Adrenal gland (tissue), 5 donors: ENCODE results near the gene TBL3.

Experiments
- POLR2A ChIP-seq, 2 donors: fragments of 450-650 bp; IDR thresholded peaks; one replicate each; pipeline ENCODE4 v1.6.1; 2017; ENCODE audit warnings: antibody characterized with exemption in 2 of 2, mild to moderate bottlenecking in 2 of 2, moderate library complexity in 1 of 2
- TF ChIP-seq, protein P1 (sequence below), 6 experiments: fragments of 450-650 bp in 4 of 6; fragments of 200-600 bp in 2 of 6; sonication (generic) in 1 of 6; IDR thresholded peaks; 1 replicate in 5 of 6; 2 replicates in 1 of 6; pipeline versions ENCODE4 v1.5.1 to v1.8.0; 2016 to 2021; ENCODE audit warnings: antibody characterized with exemption in 6 of 6, mild to moderate bottlenecking in 2 of 6, moderate library complexity in 1 of 6
- donor health status: DM: no; HTN: no; CAD: no.

- TF ChIP-seq, protein P1, sequence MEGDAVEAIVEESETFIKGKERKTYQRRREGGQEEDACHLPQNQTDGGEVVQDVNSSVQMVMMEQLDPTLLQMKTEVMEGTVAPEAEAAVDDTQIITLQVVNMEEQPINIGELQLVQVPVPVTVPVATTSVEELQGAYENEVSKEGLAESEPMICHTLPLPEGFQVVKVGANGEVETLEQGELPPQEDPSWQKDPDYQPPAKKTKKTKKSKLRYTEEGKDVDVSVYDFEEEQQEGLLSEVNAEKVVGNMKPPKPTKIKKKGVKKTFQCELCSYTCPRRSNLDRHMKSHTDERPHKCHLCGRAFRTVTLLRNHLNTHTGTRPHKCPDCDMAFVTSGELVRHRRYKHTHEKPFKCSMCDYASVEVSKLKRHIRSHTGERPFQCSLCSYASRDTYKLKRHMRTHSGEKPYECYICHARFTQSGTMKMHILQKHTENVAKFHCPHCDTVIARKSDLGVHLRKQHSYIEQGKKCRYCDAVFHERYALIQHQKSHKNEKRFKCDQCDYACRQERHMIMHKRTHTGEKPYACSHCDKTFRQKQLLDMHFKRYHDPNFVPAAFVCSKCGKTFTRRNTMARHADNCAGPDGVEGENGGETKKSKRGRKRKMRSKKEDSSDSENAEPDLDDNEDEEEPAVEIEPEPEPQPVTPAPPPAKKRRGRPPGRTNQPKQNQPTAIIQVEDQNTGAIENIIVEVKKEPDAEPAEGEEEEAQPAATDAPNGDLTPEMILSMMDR (IDR thresholded peaks at IDR 0.05), result no peak
- TF ChIP-seq POLR2A (IDR thresholded peaks at IDR 0.05), result no peak
These were observed 19.7 kb downstream of the TBL3 start for GRCh38 chr16:1991588-1991947.
